Muscle of back (tissue), 11 donors: ENCODE results near the gene VPS45. TPM values are rescaled to one million over a fixed set of nuclear protein-coding genes. Genes with fewer than 3 reads are reported as not detected.

Experiments
- DNase-seq, 3 donors: peaks; one replicate each; pipeline versions ENCODE4 v3.0.0 to v3.0.0-alpha.2; 2013
- polyA plus RNA-seq, 10 donors: library from polyadenylated mRNA; unstranded; fragments of 120-200 nt; gene quantifications; one replicate each; pipeline ENCODE4 v1.2.1, GENCODE V29; 2013; ENCODE audit not compliant: insufficient read length in 10 of 10

The VPS45 gene
- polyA plus RNA-seq, 10 donors: 38.4 to 60.2 (median 47.9) TPM

GRCh38 chr1:150069923-150070322 lies 2.3 kb downstream of the VPS45 start:
- no peak for DNase-seq

- peak in 2 of 3 donors; percentile 12 to 33 for DNase-seq
Measured at GRCh38 chr1:150072959-150073358, 5.4 kb downstream of the VPS45 start.

GRCh38 chr1:150073516-150073915 lies 5.9 kb downstream of the VPS45 start:
- DNase-seq: no peak

- no peak for DNase-seq
Measured at GRCh38 chr1:150076066-150076465, 8.5 kb downstream of the VPS45 start.

GRCh38 chr1:150076985-150077384 lies 9.4 kb downstream of the VPS45 start:
- DNase-seq: no peak

- no peak for DNase-seq
Measured at GRCh38 chr1:150080784-150081183, 13.2 kb downstream of the VPS45 start.

- no peak for DNase-seq
Measured at GRCh38 chr1:150082494-150082893, 14.9 kb downstream of the VPS45 start.

GRCh38 chr1:150083907-150084306 lies 16.3 kb downstream of the VPS45 start:
- no peak for DNase-seq

GRCh38 chr1:150085406-150085805 lies 17.8 kb downstream of the VPS45 start:
- DNase-seq: no peak

GRCh38 chr1:150087415-150087814 lies 19.8 kb downstream of the VPS45 start:
- DNase-seq: no peak

- no peak for DNase-seq
Measured at GRCh38 chr1:150089846-150090520, 22.4 kb downstream of the VPS45 start.

GRCh38 chr1:150092180-150092791 lies 24.7 kb downstream of the VPS45 start:
- DNase-seq: no peak

GRCh38 chr1:150093805-150094204 lies 26.2 kb downstream of the VPS45 start:
- peak; percentile 7 to 24 (median 21) for DNase-seq

- no peak for DNase-seq
Measured at GRCh38 chr1:150094734-150095265, 27.2 kb downstream of the VPS45 start.

- peak in 1 of 3 donors; percentile 11 for DNase-seq
Measured at GRCh38 chr1:150102986-150103385, 35.4 kb downstream of the VPS45 start.

- no peak for DNase-seq
Measured at GRCh38 chr1:150106341-150106740, 38.8 kb downstream of the VPS45 start.

GRCh38 chr1:150109586-150109985 lies 42.0 kb downstream of the VPS45 start:
- DNase-seq: no peak

GRCh38 chr1:150110116-150110515 lies 42.5 kb downstream of the VPS45 start:
- no peak for DNase-seq

- DNase-seq: no peak
Measured at GRCh38 chr1:150111670-150112069, 44.1 kb downstream of the VPS45 start.

- DNase-seq: no peak
Measured at GRCh38 chr1:150115121-150115520, 47.5 kb downstream of the VPS45 start.

GRCh38 chr1:150118716-150119115 lies 51.1 kb downstream of the VPS45 start:
- DNase-seq: peak; percentile 18 to 74 (median 52)

- no peak for DNase-seq
Measured at GRCh38 chr1:150121236-150121862, 53.8 kb downstream of the VPS45 start.

- no peak for DNase-seq
Measured at GRCh38 chr1:150126811-150127210, 59.2 kb downstream of the VPS45 start.
